Choroid plexus epithelial cell (primary cell): ENCODE results near the gene NFATC1.
"Not testable (repeated sequence)": the region's sequence is repeated elsewhere in the genome, so short reads cannot be mapped to it uniquely, and the experiment has no call there.

Experiments used
- DNase-seq: peaks from one replicate; pipeline ENCODE4 v3.0.0-alpha.2; 2010; ENCODE audit warnings: low read depth
- H3K4me3 ChIP-seq: 2 replicates; pipeline ENCODE4 v1.5.1; 2011; ENCODE audit warnings: low read depth, mild to moderate bottlenecking, control low read depth, low read length, moderate library complexity
- TF ChIP-seq, protein P1 (sequence below): conservative IDR thresholded peaks from 2 replicates; pipeline ENCODE4 v1.5.1; 2011; ENCODE audit warnings: low read depth, mild to moderate bottlenecking, control low read depth, inconsistent platforms, low read length, moderate library complexity

The NFATC1 gene

DNA sequence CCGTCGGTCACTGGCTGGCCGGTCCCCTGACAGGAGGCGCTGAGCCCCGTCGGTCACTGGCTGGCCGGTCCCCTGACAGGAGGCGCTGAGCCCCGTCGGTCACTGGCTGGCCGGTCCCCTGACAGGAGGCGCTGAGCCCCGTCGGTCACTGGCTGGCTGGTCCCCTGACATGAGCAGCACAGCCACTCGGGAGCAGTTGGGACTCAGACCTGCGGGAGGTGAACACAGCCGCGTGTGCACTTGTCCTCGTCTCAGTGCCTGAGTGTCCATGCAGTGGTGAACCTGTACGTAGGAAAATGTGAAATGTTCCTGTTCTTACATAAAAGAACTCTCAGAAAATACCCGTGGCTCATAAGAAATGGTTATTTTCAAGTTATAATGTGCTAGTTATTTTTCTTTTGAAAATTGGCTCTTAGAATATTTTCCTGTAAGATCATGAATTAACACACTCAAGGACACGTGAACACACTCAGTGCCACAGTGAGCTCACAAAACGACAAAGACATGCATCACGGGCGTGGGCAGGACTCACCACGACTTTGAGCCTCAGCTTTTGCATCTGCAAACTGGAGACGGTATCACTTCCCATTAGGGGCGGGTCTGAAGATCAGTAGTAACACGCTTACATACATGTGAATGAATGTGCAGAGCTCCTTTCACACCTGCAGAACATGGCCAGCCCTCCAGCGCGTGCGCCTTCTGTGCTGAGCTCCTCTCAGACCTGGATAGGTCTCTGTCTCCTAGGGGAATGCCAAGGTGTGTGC, 21.1 kb upstream of the NFATC1 start:
- DNase-seq = no peak
- no peak overlapping the region for H3K4me3 ChIP-seq

DNA sequence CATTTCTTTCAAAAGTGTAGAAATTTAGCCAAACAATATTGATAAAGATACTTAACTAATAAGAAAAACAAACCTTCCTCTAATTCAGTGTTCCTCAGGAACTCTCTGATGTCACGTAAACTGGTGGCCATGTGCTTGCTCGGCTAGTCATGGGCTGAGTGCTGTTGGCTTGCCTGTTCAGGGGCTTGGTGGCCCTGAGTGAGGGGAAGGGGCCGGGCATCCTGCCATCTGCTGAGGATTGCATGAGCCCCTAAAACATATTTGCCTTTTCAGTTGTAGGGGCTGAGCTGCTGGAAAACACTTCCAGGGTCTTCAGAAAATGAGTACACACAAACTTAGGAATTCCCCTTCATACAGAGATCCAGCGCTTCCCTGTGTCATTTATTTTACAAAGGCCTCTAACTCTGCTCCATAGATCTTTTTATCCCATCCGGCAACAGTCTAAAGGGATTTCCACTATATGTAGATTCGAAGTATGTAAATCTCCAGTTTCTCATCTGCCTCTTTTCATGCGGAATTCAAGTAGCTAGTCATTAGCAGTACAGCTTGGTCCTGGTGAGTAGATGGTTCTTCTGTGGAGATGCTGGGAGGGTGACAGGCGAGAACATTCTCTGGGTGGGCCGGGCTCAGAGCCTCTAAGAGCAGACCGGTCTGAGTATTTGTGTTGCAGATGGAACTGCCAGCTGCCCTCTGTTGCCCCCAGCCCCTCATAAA, 20.1 kb upstream of the NFATC1 start:
- DNase-seq = no peak
- TF ChIP-seq, protein P1, sequence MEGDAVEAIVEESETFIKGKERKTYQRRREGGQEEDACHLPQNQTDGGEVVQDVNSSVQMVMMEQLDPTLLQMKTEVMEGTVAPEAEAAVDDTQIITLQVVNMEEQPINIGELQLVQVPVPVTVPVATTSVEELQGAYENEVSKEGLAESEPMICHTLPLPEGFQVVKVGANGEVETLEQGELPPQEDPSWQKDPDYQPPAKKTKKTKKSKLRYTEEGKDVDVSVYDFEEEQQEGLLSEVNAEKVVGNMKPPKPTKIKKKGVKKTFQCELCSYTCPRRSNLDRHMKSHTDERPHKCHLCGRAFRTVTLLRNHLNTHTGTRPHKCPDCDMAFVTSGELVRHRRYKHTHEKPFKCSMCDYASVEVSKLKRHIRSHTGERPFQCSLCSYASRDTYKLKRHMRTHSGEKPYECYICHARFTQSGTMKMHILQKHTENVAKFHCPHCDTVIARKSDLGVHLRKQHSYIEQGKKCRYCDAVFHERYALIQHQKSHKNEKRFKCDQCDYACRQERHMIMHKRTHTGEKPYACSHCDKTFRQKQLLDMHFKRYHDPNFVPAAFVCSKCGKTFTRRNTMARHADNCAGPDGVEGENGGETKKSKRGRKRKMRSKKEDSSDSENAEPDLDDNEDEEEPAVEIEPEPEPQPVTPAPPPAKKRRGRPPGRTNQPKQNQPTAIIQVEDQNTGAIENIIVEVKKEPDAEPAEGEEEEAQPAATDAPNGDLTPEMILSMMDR = no peak

More for the DNA sequence above, 21.1 kb upstream of the NFATC1 start:
- TF ChIP-seq, protein P1 = no peak

DNA sequence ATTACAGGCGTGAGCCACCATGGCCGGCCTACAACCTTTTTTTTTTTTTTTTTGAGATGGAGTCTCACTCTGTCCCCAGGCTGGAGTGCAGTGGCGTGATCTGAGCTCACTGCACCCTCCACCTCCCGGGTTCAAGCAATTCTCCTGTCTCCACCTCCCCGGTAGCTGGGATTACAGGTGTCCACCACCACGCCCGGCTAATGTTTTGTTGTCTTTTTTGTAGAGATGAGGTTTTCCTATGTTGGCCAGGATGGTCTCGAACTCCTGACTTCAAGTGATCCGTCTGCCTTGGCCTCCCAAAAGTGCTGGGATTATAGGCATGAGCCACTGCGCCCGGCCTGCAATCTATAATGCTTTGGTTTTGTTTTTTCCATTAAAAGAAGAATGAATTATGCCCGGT, 19.1 kb upstream of the NFATC1 start:
- DNase-seq, H3K4me3 ChIP-seq: not testable (repeated sequence)

More for the DNA sequence above, 20.1 kb upstream of the NFATC1 start:
- no peak overlapping the region for H3K4me3 ChIP-seq

DNA sequence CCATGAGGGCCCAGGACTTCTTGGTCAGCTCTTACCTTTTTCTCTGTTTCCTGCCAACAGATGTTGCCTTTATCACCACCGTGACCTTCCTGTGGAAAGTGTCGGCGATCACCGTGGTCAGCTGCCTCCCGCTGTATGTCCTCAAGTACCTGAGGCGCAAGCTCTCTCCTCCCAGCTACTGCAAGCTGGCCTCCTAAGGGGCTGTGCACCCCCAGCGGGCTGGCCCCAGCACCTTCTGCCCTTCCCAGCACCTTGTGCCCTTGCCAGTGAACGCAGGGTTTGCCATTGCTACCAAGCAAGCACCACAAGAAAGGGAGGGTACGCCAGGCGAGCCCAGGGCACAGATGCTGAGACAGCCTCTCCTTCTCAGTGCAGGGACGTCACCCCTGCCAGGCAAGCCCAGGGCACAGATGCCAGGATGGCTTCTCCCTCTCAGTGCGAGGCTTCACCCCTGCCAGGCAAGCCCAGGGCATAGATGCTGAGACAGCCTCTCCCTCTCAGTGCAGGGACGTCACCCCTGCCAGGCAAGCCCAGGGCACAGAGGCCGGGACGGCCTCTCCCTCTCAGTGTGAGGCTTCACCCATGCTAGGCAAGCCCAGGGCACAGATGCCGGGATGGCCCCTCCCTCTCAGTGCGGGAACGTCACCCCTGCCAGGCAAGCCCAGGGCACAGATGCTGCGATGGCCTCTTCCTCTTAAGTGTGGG, 18.4 kb upstream of the NFATC1 start:
- TF ChIP-seq, protein P1 = no peak
- no peak for DNase-seq
- H3K4me3 ChIP-seq = no peak overlapping the region

DNA sequence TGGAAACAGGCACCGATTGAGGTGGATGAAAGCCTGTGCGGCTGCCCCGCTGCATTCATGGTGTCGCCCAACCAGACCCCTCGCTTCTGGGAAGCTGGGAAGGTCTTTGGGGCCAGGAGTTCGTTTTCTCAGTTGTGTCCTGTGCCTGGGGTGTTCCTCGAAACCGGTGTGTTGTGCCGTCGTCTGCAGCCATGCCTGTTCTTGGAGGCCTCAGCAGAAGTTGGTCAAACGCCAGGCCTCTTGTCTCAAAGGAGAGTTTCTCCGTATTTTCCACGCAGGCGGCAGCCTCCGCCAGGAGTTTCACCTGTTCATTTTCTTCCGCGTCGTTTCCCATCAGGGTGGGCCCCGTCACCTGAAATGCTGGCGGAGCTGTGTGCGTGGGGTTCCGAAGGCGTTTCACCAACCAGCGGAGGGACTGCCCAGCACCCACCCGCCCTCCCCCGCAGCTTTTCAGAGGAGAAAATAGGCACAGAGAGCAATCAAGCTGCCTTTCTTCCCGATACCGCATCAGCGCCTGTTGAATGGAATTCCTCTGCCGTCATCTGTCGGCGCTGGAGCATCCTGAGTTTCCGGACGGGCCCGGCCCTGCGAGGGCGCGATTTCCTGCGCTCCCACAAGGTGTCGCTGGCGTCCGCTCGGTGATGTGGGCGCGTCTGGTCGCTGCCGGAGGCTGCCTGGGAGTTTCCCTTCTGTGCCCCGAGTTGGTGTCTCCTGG, 17.0 kb upstream of the NFATC1 start:
- TF ChIP-seq, protein P1 = peak; percentile 97
- no peak overlapping the region for H3K4me3 ChIP-seq
- DNase-seq = peak; percentile 82

DNA sequence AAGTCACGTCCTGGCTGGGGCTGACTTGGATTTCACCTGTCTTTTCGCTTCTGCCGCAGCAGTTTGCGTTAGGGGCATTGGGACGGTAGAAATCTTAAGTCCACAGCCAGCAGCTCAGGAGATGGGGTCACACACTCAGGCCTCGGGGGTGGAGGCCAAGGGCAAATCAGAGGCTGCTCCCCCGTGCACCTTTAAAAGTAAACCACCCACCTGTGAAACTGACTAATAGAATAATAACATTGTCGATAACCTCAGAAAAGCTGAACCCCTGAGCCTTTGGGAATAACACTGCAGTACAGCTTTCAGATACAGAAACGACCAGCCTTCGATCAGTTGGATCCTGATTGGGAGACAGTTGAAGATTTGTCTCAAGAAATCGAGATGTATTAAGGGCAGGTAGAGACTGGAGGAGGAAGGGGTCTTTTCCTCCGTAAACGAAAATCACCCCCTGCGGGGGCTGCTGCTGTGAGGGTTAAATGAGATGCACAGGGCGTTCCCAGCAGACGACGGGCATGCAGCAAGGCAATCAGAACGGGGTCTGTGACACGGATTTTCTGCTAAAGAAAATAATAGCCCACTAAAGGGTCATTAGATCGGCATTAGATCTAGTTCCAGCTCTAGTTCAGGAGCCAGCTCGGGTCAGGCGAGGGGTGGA, 16.4 kb upstream of the NFATC1 start:
- TF ChIP-seq, protein P1 = no peak
- DNase-seq = no peak
- H3K4me3 ChIP-seq = no peak overlapping the region
